Measurements from ENCODE around the gene SPZ1. TPM values are rescaled to one million over a fixed set of nuclear protein-coding genes. Genes with fewer than 3 reads are reported as not detected.

The SPZ1 gene
- total RNA-seq, 2 experiments from 2014 or later, result not detected

DNA sequence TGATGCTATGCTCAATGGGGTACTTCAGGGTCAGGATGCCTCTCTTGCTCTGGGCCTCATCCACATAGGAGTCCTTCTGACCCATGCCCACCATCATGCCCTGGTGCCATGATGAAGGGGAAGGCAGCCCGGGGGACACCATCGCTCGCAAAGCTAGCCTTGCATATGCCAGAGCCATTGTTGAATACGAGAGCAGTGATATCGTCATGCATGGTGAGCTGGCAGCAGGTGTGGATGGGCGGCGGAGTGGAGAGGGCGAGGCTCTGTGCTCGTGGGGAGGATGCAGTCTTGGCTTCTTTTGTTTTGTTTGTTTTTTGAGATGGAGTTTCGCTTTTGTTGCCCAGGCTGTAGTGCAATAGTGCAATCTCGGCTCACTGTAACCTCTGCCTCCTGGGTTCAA, 17.2 kb upstream of the SPZ1 start:
- Histone ChIP-seq H3K4me3 (ENCODE audit: low read depth, low read length, poor library complexity, severe bottlenecking) (no peak overlapping the region), H3K36me3 (ENCODE audit: insufficient read depth, low read length) (no peaks in the 10 kb centered on the region), H3K9me2 (ENCODE audit: insufficient read depth, low read length) (no peaks in the 10 kb centered on the region), H4K20me1 (ENCODE audit: insufficient read depth, low read length) (no peaks in the 10 kb centered on the region), H3K4me2 (ENCODE audit: low read length) (no peak overlapping the region), H3K79me2 (ENCODE audit: insufficient read depth, low read depth, low read length) (no peaks in the 10 kb centered on the region), H3K27ac (ENCODE audit: low read depth, low read length, poor library complexity, severe bottlenecking) (no peak overlapping the region), H2AFZ (ENCODE audit: low read length) (no peak overlapping the region), H3K9me3 (ENCODE audit: low read length) (no peaks in the 10 kb centered on the region), H3K4me1 (ENCODE audit: insufficient read depth, low read length, poor library complexity, severe bottlenecking) (no peaks in the 10 kb centered on the region)
- TF ChIP-seq, protein P1, sequence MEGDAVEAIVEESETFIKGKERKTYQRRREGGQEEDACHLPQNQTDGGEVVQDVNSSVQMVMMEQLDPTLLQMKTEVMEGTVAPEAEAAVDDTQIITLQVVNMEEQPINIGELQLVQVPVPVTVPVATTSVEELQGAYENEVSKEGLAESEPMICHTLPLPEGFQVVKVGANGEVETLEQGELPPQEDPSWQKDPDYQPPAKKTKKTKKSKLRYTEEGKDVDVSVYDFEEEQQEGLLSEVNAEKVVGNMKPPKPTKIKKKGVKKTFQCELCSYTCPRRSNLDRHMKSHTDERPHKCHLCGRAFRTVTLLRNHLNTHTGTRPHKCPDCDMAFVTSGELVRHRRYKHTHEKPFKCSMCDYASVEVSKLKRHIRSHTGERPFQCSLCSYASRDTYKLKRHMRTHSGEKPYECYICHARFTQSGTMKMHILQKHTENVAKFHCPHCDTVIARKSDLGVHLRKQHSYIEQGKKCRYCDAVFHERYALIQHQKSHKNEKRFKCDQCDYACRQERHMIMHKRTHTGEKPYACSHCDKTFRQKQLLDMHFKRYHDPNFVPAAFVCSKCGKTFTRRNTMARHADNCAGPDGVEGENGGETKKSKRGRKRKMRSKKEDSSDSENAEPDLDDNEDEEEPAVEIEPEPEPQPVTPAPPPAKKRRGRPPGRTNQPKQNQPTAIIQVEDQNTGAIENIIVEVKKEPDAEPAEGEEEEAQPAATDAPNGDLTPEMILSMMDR (conservative IDR thresholded peaks at IDR 0.05; ENCODE audit: low read length), result no peak
- TF ChIP-seq EZH2phosphoT487 (IDR thresholded peaks at IDR 0.05; ENCODE audit: borderline replicate concordance, low read depth, low read length), result no peak
- DNase-seq (ENCODE audit: low spot score), result no peak
- intact Hi-C loops (cut with micrococcal nuclease; ENCODE audit: unreplicated experiment), result no loop called here
- no TSS peak for BruUV-seq (replicated peaks)
- ChIA-PET POLR2A (interaction anchor here (0.5 kb wide), 1 partner anchor 39 kb away, joined by 4 read pairs; no protein-coding TSS in a partner anchor), CTCF (ENCODE audit: unreplicated experiment) (no interaction called here)

DNA sequence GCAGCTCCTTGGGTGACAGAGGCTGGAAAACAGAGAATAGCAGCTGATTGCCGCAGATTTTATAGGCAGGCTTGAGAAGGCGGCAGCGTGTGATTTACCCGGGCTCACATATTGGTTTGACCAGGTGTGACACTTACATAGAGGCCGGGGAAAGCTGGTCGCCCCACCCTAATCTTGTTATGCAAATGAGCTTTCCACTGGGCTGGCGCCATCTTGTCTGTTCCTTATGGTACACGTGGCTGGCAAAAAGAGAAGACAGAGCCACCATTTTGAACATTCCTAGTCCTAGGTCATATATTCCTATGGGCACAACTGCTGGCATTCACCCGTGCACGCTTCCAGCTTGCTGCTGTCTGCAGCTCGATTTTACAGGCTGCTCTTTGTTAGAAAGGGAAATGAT, 11.3 kb upstream of the SPZ1 start:
- H3K9me3 ChIP-seq (ENCODE audit: low read length), result no peaks in the 10 kb centered on the region
- no peak overlapping the region for H3K4me3 ChIP-seq (ENCODE audit: low read depth, low read length, poor library complexity, severe bottlenecking)
- H3K4me2 ChIP-seq (ENCODE audit: low read length), result no peak overlapping the region
- H4K20me1 ChIP-seq (ENCODE audit: insufficient read depth, low read length), result no peaks in the 10 kb centered on the region
- no peak for TF ChIP-seq EZH2phosphoT487 (IDR thresholded peaks at IDR 0.05; ENCODE audit: borderline replicate concordance, low read depth, low read length)
- TF ChIP-seq, protein P1 (conservative IDR thresholded peaks at IDR 0.05; ENCODE audit: low read length), result no peak
- no peak for DNase-seq (ENCODE audit: low spot score)
- ChIA-PET POLR2A (interaction anchor here (0.7 kb wide), 1 partner anchor 341 kb away, joined by 3 read pairs; no protein-coding TSS in a partner anchor), CTCF (ENCODE audit: unreplicated experiment) (interaction anchor here (0.5 to 2.5 kb wide), 3 partner anchors 24 to 1183 kb away, joined by 3 to 8 read pairs (median 5); no protein-coding TSS in a partner anchor)
- H3K36me3 ChIP-seq (ENCODE audit: insufficient read depth, low read length), result no peaks in the 10 kb centered on the region
- no peaks in the 10 kb centered on the region for H3K9me2 ChIP-seq (ENCODE audit: insufficient read depth, low read length)
- no peak overlapping the region for H2AFZ ChIP-seq (ENCODE audit: low read length)
- no TSS peak for BruUV-seq (replicated peaks)
- H3K27ac ChIP-seq (ENCODE audit: low read depth, low read length, poor library complexity, severe bottlenecking), result no peak overlapping the region
- no peaks in the 10 kb centered on the region for H3K79me2 ChIP-seq (ENCODE audit: insufficient read depth, low read depth, low read length)
- H3K4me1 ChIP-seq (ENCODE audit: insufficient read depth, low read length, poor library complexity, severe bottlenecking), result no peaks in the 10 kb centered on the region
- intact Hi-C loops (cut with micrococcal nuclease; ENCODE audit: unreplicated experiment), result no loop called here

DNA sequence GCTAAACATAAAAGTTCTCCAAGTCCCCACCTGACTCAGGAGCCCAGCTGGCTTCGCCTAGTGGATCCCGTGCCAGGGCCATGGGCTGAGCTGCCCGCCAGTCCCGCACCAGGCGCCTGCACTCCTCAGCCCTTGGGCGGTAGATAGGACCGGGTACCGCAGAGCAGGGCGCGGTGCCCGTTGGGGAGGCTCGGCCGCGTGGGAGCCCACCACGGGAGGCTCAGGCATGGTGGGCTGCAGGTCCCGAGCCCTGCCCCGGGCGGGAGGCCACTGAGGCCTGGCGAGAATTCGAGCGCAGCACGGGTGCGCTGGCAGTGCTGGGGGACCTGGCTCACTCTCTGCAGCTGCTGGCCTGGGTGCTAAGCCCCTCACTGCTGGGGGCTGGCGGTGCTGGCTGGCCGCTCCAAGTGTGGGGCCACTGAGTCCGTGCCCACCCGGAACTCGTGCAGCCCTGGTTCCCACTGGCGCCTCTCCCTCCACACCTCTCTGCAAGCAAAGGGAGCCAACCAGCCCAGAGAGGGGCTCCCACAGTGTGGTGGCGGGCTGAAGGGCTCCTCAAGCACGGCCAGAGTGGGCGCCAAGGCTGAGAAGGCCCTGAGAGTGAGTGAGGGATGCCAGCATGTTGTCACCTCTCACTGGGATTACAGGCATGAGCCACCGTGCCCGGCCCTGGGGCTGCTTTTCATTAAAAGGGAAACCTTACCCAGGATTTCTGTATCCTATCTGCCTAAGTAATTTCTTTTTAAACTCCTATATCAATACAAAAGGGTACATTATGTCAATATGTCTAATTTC, 9.7 kb upstream of the SPZ1 start:
- Histone ChIP-seq H4K20me1 (ENCODE audit: insufficient read depth, low read length) (no peaks in the 10 kb centered on the region), H2AFZ (ENCODE audit: low read length) (no peak overlapping the region), H3K9me2 (ENCODE audit: insufficient read depth, low read length) (no peaks in the 10 kb centered on the region), H3K4me3 (ENCODE audit: low read depth, low read length, poor library complexity, severe bottlenecking) (no peak overlapping the region), H3K36me3 (ENCODE audit: insufficient read depth, low read length) (no peaks in the 10 kb centered on the region), H3K79me2 (ENCODE audit: insufficient read depth, low read depth, low read length) (no peaks in the 10 kb centered on the region), H3K4me2 (ENCODE audit: low read length) (no peak overlapping the region), H3K4me1 (ENCODE audit: insufficient read depth, low read length, poor library complexity, severe bottlenecking) (no peaks in the 10 kb centered on the region), H3K9me3 (ENCODE audit: low read length) (no peaks in the 10 kb centered on the region), H3K27ac (ENCODE audit: low read depth, low read length, poor library complexity, severe bottlenecking) (no peak overlapping the region)
- no TSS peak for BruUV-seq (replicated peaks)
- ChIA-PET POLR2A (no interaction called here), CTCF (ENCODE audit: unreplicated experiment) (no interaction called here)
- TF ChIP-seq, protein P1 (conservative IDR thresholded peaks at IDR 0.05; ENCODE audit: low read length), result no peak
- TF ChIP-seq EZH2phosphoT487 (IDR thresholded peaks at IDR 0.05; ENCODE audit: borderline replicate concordance, low read depth, low read length), result no peak
- DNase-seq (ENCODE audit: low spot score), result no peak
- intact Hi-C loops (cut with micrococcal nuclease; ENCODE audit: unreplicated experiment), result no loop called here
